ENCODE measurements around the gene RTN4.

The RTN4 gene

DNA sequence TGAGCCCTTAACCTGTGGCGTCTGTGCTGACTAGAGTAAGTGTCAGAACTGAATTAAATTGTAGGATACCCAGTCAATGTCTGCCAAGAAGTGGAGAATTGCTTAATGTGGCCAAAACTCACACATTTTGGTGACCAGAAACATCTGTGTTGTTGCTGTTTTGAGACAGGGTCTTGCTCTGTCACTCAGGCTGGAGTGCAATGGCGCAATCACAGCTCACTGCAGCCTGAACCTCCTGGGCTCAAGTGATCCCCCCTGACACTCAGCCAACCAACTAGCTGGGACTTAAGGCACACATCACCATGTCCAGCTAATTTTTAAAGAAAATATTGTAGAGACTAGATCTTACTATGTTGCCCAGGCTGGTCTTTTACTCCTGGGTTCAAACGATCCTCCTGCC, 34.4 kb upstream of the RTN4 start:
- no peak for TF ChIP-seq TAF1 (IDR thresholded peaks at IDR 0.05; ENCODE audit: low read depth)
- TF ChIP-seq, protein P1, sequence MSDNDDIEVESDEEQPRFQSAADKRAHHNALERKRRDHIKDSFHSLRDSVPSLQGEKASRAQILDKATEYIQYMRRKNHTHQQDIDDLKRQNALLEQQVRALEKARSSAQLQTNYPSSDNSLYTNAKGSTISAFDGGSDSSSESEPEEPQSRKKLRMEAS (IDR thresholded peaks at IDR 0.05), result no peak
- no peak for TF ChIP-seq RAD21 (IDR thresholded peaks at IDR 0.05; ENCODE audit: low read depth)
- no peak for TF ChIP-seq NFIC (IDR thresholded peaks at IDR 0.05)
- TF ChIP-seq YY1 (IDR thresholded peaks at IDR 0.05; ENCODE audit: low read depth), result no peak
- TF ChIP-seq ZBTB7A (IDR thresholded peaks at IDR 0.05; ENCODE audit: low read depth), result no peak
- no peak for TF ChIP-seq TCF12 (IDR thresholded peaks at IDR 0.05; ENCODE audit: low read depth)

DNA sequence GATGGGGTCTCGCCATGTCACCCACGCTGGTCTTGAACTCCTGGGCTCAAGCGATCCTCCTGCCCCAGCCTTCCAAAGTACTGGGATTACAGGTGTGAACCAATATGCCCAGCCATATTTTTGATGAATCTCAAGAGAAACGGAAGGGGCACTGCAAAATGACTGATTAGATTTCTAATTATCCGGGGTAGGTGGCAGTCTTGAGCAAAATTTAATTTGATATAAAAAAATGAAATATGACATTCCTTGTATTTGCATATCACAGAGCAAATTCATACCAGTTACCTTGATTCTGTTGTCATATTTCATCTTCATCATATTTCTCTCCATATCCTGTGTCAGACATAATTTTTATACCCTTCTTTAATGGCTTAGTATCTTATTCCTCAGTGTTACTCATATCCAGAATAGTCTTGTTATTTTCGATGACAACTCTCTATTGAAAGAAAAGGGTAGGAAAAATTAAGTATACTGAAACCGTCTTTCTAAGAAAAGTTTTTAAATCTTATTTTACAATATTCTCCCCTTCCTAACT, 30.0 kb upstream of the RTN4 start:
- no peak for TF ChIP-seq EP300 (IDR thresholded peaks at IDR 0.05; ENCODE audit: borderline replicate concordance)
- TF ChIP-seq ZBTB7A (IDR thresholded peaks at IDR 0.05; ENCODE audit: low read depth), result no peak
- TF ChIP-seq TAF1 (IDR thresholded peaks at IDR 0.05; ENCODE audit: low read depth), result no peak
- no peak for TF ChIP-seq TEAD4 (IDR thresholded peaks at IDR 0.05)
- TF ChIP-seq EGR1 (IDR thresholded peaks at IDR 0.05), result no peak
- TF ChIP-seq RAD21 (IDR thresholded peaks at IDR 0.05; ENCODE audit: low read depth), result no peak
- TF ChIP-seq, protein P1 (IDR thresholded peaks at IDR 0.05), result no peak
- no peak for TF ChIP-seq NFIC (IDR thresholded peaks at IDR 0.05)
- TF ChIP-seq CEBPB (IDR thresholded peaks at IDR 0.05), result no peak
- TF ChIP-seq, protein P2, sequence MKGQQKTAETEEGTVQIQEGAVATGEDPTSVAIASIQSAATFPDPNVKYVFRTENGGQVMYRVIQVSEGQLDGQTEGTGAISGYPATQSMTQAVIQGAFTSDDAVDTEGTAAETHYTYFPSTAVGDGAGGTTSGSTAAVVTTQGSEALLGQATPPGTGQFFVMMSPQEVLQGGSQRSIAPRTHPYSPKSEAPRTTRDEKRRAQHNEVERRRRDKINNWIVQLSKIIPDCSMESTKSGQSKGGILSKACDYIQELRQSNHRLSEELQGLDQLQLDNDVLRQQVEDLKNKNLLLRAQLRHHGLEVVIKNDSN (IDR thresholded peaks at IDR 0.05), result no peak
- no peak for TF ChIP-seq YY1 (IDR thresholded peaks at IDR 0.05; ENCODE audit: low read depth)
- TF ChIP-seq, protein P3, sequence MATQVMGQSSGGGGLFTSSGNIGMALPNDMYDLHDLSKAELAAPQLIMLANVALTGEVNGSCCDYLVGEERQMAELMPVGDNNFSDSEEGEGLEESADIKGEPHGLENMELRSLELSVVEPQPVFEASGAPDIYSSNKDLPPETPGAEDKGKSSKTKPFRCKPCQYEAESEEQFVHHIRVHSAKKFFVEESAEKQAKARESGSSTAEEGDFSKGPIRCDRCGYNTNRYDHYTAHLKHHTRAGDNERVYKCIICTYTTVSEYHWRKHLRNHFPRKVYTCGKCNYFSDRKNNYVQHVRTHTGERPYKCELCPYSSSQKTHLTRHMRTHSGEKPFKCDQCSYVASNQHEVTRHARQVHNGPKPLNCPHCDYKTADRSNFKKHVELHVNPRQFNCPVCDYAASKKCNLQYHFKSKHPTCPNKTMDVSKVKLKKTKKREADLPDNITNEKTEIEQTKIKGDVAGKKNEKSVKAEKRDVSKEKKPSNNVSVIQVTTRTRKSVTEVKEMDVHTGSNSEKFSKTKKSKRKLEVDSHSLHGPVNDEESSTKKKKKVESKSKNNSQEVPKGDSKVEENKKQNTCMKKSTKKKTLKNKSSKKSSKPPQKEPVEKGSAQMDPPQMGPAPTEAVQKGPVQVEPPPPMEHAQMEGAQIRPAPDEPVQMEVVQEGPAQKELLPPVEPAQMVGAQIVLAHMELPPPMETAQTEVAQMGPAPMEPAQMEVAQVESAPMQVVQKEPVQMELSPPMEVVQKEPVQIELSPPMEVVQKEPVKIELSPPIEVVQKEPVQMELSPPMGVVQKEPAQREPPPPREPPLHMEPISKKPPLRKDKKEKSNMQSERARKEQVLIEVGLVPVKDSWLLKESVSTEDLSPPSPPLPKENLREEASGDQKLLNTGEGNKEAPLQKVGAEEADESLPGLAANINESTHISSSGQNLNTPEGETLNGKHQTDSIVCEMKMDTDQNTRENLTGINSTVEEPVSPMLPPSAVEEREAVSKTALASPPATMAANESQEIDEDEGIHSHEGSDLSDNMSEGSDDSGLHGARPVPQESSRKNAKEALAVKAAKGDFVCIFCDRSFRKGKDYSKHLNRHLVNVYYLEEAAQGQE (IDR thresholded peaks at IDR 0.05; ENCODE audit: low read depth), result no peak
- TF ChIP-seq FOXM1 (IDR thresholded peaks at IDR 0.05; ENCODE audit: borderline replicate concordance, low read depth), result no peak
- TF ChIP-seq CREB1 (IDR thresholded peaks at IDR 0.05; ENCODE audit: low read depth), result no peak
- no peak for TF ChIP-seq TCF12 (IDR thresholded peaks at IDR 0.05; ENCODE audit: low read depth)

DNA sequence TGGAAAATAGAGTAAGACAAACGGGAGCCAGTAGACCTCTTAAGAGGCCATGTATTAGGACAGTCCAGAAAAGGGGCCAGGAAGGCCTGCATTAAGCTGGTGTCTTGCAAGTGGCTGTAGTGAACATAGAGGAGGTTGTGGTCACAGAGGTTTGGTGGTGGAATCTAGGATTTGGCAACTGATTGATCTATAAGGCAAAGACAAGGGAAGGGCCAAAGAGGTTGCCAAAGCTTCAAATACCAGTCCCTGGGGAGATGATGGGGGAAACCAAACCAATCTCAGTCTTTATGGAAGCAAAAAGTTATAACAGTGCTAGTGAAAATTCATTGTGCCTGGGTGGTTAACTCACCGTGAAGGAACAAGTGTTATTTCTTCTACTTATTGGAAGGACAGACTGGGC, 28.7 kb upstream of the RTN4 start:
- TF ChIP-seq ZBTB7A (IDR thresholded peaks at IDR 0.05; ENCODE audit: low read depth) (no peak), TCF12 (IDR thresholded peaks at IDR 0.05; ENCODE audit: low read depth) (no peak), CREB1 (IDR thresholded peaks at IDR 0.05; ENCODE audit: low read depth) (no peak), EP300 (IDR thresholded peaks at IDR 0.05; ENCODE audit: borderline replicate concordance) (no peak)

DNA sequence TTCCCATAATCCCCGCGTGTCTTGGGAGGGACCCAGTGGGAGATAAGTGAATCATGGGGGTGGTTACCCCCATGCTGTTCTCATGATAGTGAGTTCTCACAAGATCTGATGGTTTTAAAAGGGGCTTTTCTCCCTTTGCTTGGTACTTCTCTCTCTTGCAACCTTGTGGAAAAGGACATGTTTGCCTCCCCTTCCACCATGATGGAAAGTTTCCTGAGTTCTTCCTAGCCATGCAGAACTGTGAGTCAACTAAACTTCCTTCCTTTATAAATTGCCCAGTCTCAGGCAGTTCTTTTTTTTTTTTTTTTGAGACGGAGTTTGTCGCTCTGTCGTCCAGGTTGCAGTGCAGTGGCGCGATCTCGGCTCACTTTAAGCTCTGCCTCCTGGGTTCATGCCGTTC, 26.5 kb upstream of the RTN4 start:
- TF ChIP-seq CREB1 (IDR thresholded peaks at IDR 0.05; ENCODE audit: low read depth) (no peak), EP300 (IDR thresholded peaks at IDR 0.05; ENCODE audit: borderline replicate concordance) (no peak), NFIC (IDR thresholded peaks at IDR 0.05) (no peak), TCF12 (IDR thresholded peaks at IDR 0.05; ENCODE audit: low read depth) (no peak), YY1 (IDR thresholded peaks at IDR 0.05; ENCODE audit: low read depth) (no peak), TAF1 (IDR thresholded peaks at IDR 0.05; ENCODE audit: low read depth) (no peak), ZBTB7A (IDR thresholded peaks at IDR 0.05; ENCODE audit: low read depth) (no peak), TEAD4 (IDR thresholded peaks at IDR 0.05) (no peak), RAD21 (IDR thresholded peaks at IDR 0.05; ENCODE audit: low read depth) (no peak), EGR1 (IDR thresholded peaks at IDR 0.05) (no peak), FOXM1 (IDR thresholded peaks at IDR 0.05; ENCODE audit: borderline replicate concordance, low read depth) (no peak), CEBPB (IDR thresholded peaks at IDR 0.05) (no peak)
- TF ChIP-seq, protein P3 (IDR thresholded peaks at IDR 0.05; ENCODE audit: low read depth), result no peak
- TF ChIP-seq, protein P2 (IDR thresholded peaks at IDR 0.05), result no peak
- TF ChIP-seq, protein P1 (IDR thresholded peaks at IDR 0.05), result no peak

DNA sequence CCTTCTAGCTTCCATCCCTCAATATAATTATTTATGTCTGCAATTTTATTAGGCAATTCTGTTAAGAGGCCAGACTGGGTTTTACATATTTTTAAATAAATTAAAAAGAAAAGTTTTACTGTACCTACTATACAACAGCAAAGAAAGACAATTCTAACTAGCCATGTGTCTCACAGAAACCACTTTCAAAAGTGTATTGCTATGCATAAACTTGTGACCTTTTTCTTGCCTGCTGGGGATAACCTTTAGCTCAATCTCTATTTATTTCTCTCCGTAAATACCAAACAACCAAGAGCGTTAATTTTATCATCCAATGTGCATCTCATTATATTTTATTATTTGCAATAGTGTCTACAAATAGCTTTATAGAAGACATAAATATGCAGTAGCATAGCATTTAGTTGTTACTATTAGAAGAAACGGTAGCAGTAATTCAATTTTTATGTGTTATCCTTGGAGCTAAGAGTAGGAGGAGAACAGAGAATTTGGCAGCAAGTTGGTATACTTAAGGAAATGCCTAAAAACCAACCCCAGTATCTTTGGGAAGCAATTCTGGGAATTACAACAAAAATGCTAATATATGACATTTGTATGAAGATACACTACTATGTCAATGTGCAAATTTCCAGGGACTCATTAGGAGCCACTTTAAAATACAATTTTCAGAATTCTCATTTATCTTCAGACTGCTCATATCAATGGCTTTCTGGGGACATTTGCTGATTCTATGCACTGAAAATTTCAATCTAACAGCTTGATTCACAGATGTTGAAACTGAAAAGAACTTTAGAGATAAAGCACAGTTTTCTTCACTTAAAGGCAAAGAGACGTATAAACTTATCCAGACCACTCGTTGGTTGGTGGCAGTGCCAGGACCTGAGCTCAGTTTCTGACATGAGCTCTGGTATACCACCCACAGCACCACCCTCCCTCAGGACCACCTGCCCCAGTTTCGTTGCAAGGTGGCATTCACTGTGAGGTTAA, 23.0 kb upstream of the RTN4 start:
- TF ChIP-seq FOXM1 (IDR thresholded peaks at IDR 0.05; ENCODE audit: borderline replicate concordance, low read depth) (no peak), EGR1 (IDR thresholded peaks at IDR 0.05) (no peak), RAD21 (IDR thresholded peaks at IDR 0.05; ENCODE audit: low read depth) (no peak), TEAD4 (IDR thresholded peaks at IDR 0.05) (no peak), NFIC (IDR thresholded peaks at IDR 0.05) (no peak), CREB1 (IDR thresholded peaks at IDR 0.05; ENCODE audit: low read depth) (no peak), TAF1 (IDR thresholded peaks at IDR 0.05; ENCODE audit: low read depth) (no peak), YY1 (IDR thresholded peaks at IDR 0.05; ENCODE audit: low read depth) (no peak), EP300 (IDR thresholded peaks at IDR 0.05; ENCODE audit: borderline replicate concordance) (no peak), TCF12 (IDR thresholded peaks at IDR 0.05; ENCODE audit: low read depth) (no peak), ZBTB7A (IDR thresholded peaks at IDR 0.05; ENCODE audit: low read depth) (no peak), CEBPB (IDR thresholded peaks at IDR 0.05) (no peak)
- TF ChIP-seq, protein P3 (IDR thresholded peaks at IDR 0.05; ENCODE audit: low read depth), result no peak
- TF ChIP-seq, protein P2 (IDR thresholded peaks at IDR 0.05), result no peak
- TF ChIP-seq, protein P1 (IDR thresholded peaks at IDR 0.05), result no peak
